Coronary artery (tissue), 2 donors: ENCODE measurements around the gene RRAS2.
"Not testable (repeated sequence)": the region's sequence is repeated elsewhere in the genome, so short reads cannot be mapped to it uniquely, and the experiment has no call there.

Experiments
- DNase-seq: peaks from one replicate; pipeline ENCODE4 v3.0.0-alpha.2; 2017; ENCODE audit warnings: low spot score
- H3K27ac ChIP-seq, 2 donors: fragments of 200-600 bp; sonication (generic); one replicate each; pipeline ENCODE4 v1.5.1; 2016 to 2019
- H3K4me3 ChIP-seq: fragments of 200-600 bp; sonication (generic); 2 replicates; pipeline ENCODE4 v1.5.1; 2016; ENCODE audit warnings: mild to moderate bottlenecking, moderate library complexity
- CTCF ChIP-seq: fragments of 200-600 bp; sonication (generic); IDR thresholded peaks from one replicate; pipeline ENCODE4 v1.5.1; 2019; ENCODE audit warnings: antibody characterized with exemption

The RRAS2 gene

DNA sequence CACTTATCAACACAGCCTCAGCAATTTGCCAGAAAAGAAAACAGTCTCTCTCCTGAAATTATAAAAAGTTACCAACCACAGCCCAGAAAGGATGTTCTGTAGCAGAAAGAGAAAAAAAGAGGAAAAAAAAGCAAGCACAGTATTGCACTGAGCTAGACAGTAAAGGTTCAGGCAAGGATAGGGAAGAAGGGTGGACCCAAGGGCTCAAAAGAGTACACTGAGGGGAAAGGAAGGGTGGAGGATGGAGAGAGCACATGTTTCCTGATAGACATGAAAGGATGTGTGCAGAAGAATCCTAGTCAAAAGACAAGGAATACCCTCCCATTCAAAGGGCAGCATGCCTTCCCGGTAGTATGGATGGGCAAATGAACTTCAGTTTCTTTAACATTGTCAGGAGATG, 59.1 kb downstream of the RRAS2 start:
- no peak for DNase-seq
- no peak overlapping the region for H3K27ac ChIP-seq
- H3K4me3 ChIP-seq: no peak overlapping the region
- no peak for TF ChIP-seq CTCF

GRCh38 chr11:14290422-14290821, 68.6 kb downstream of the RRAS2 start:
- Histone ChIP-seq H3K27ac (no peak overlapping the region), H3K4me3 (no peak overlapping the region)
- no peak for TF ChIP-seq CTCF
- no peak for DNase-seq

DNA sequence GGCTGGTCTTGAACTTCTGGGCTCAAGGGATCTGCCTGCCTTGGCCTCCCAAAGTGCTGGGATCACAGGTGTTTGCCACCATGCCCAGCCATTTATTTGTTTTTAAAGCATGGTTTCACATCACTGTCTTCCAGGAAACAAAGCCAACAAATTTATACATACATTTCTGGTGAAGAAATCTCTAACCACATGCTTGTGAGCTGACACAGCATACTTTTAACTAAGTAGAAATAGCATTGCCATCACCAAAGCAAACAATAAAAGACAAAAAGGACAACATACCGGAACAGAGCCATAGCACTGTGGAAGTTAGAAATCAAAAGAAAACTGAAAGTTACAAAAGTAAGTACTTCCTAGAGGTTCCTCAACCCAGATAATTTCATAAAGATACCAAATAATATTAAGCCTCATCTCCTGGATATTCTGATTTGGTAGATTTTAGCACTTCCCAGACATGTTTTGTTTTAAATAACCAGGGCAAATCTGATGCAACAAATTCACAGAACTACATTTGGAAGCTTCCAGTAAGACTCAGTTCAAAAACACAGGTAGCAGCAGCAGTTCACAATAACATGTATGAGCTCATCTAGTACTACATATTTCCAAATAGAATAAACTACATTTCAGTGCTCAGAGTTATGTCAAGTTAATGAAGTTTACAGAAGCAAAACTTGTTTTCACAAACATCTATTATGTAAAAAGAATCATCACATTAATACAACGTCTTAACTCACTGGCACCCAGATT, 70.6 kb downstream of the RRAS2 start:
- H3K27ac ChIP-seq: peak overlapping the region in 1 of 2 donors; percentile 22
- no peak for DNase-seq
- H3K4me3 ChIP-seq: no peak overlapping the region
- no peak for TF ChIP-seq CTCF

DNA sequence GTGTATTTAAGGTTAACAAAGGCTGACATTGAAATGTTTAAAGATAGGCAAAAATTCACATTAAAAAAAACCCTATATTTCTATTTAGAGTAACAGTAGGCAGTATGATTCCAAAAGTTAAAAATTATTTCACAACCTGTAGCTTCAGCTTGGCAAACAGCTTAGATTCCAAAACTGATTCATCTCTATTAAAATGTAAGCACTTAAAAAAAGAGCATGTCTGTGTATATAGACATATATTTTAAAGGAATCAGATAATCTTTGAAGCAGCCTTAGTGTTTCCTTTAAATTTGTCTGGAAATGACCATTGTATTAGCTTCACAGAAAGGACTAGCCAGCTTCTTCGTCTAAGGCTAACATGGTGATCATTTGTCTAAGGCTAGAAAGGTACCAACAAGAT, 80.1 kb downstream of the RRAS2 start:
- not testable (repeated sequence) for H3K4me3 ChIP-seq, DNase-seq, H3K27ac ChIP-seq

- TF ChIP-seq CTCF: no peak
- no peak for DNase-seq
- Histone ChIP-seq H3K4me3 (no peak overlapping the region), H3K27ac (no peak overlapping the region)
Measured at GRCh38 chr11:14275076-14275475, 83.9 kb downstream of the RRAS2 start.

DNA sequence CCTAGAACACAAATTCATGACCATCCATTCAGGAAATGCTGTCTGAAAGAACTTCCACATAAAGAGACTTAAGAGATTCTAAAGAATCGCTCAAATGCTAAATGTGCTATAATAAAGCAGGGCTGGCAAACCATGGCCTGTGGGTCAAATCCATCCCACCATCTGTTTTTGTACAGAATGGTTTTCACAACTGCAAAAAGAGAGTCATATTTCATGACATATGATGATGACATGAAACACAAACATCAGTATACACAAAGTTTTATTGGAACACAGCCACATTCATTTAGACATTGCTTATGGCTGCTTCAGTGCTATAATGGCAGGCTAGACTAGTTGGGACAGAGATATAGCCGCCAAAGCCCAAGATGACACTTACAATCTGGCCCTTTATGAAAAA, 85.1 kb downstream of the RRAS2 start:
- no peak overlapping the region for H3K27ac ChIP-seq
- DNase-seq: no peak
- TF ChIP-seq CTCF: no peak
- no peak overlapping the region for H3K4me3 ChIP-seq

GRCh38 chr11:14270690-14271542, 88.1 kb downstream of the RRAS2 start:
- DNase-seq: no peak
- TF ChIP-seq CTCF: no peak
- no peak overlapping the region for H3K4me3 ChIP-seq
- no peak overlapping the region for H3K27ac ChIP-seq
